ENCODE results near the gene PDPK1. TPM values are rescaled to one million over a fixed set of nuclear protein-coding genes. Genes with fewer than 3 reads are reported as not detected.

Gene PDPK1
- total RNA-seq (10 to 100 TPM; 61.2 to 71.3 TPM), polyA plus RNA-seq (10 to 100 TPM; 26.4 to 42.1 TPM)

DNA sequence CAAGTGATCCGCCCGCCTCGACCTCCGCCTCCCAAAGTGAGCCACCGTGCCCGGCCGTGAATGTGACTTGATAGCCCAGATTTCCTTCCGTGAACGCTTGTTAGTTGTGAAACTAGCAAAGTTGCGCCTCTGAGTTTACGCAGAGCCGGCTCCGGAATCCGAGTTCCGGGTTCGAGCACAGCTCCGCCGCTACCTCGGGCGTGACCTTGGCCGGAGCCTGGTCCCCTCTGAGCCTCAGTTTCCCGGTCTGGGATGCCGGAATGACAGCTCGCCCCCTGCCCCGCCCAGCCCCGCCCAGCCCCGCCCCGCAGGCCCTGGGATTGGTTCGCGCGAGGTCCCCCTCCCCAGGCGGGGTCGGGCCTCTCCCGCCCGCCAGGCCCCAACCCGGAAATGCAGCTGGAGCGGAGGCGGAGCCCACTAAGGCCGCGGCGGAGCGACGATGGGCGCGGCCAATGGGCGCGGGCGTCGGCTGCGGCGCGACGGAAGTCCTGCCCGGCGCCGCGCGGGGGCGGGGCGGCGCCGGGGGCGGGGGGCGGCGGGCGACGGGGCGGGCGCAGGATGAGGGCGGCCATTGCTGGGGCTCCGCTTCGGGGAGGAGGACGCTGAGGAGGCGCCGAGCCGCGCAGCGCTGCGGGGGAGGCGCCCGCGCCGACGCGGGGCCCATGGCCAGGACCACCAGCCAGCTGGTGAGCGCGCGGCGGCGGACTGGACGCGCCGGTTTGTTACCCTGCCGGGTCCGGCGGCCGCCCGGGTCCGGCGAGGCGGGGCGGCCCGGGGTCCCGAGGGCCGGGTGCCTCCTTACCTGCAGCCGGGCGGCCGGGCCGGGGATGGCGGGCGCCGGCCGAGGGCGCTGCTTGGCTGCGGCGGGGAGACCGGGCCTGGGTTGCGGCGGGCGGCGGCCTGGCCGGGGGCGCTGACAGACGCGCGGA is at the start of gene PDPK1:
Gene PDPK1, plus strand, starts transcription at position 571 of the 929 bp plus-strand sequence. Its CDS starts 92 bp downstream, at position 663.
- Histone ChIP-seq H3K4me1 (ENCODE audit: insufficient read depth, low read length) (peaks cover 37% of the 10 kb centered on the region), H3K36me3 (ENCODE audit: insufficient read depth, low read length) (no peaks in the 10 kb centered on the region), H3K9me3 (ENCODE audit: control insufficient read depth in 1 of 2, low read length in 2 of 2) (no peaks in the 10 kb centered on the region), H3K27ac (ENCODE audit: low read depth, low read length) (peak within 1 kb of the TSS; percentile 64), H3K27me3 (ENCODE audit: insufficient read depth, low read length) (no peaks in the 10 kb centered on the region), H3K4me3 (ENCODE audit: low read length in 2 of 2) (peak within 1 kb of the TSS; percentile 63 to 65)
- Mint-ChIP-seq H3K27ac (peak within 1 kb of the TSS; percentile 74 to 96 (median 92)), H3K4me1 (peaks cover 27 to 66% (median 46%) of the 10 kb centered on the region in 4 donors), H3K27me3 (peaks cover 0 to 2% of the 10 kb centered on the region in 2 donors), H3K9me3 (peaks cover 0 to 3% (median 0%) of the 10 kb centered on the region in 8 donors), H3K4me3 (peak within 1 kb of the TSS; percentile 78 to 92 (median 88)), H3K36me3 (peaks cover 3 to 20% of the 10 kb centered on the region in 2 donors)
- ChIA-PET POLR2A (ENCODE audit: partially characterized antibody) (interaction anchor here (0.8 to 3.5 kb wide), 9 partner anchors 17 to 577 kb away, joined by 3 to 38 read pairs (median 4); partner anchors contain the start of genes AMDHD2, ATP6V0C, KCTD5 and PGP), CTCF (ENCODE audit: partially characterized antibody) (interaction anchor here (1.1 kb wide), 1 partner anchor 397 kb away, joined by 3 read pairs; no protein-coding TSS in a partner anchor)
- DNase-seq, result peak; percentile 93 to 97 (median 96)
- intact Hi-C loops (cut with micrococcal nuclease), result loop anchor here (1.0 to 10.0 kb wide), 2 partner anchors 24 to 237 kb away; partner anchors contain the start of genes ATP6V0C and ELOB

DNA sequence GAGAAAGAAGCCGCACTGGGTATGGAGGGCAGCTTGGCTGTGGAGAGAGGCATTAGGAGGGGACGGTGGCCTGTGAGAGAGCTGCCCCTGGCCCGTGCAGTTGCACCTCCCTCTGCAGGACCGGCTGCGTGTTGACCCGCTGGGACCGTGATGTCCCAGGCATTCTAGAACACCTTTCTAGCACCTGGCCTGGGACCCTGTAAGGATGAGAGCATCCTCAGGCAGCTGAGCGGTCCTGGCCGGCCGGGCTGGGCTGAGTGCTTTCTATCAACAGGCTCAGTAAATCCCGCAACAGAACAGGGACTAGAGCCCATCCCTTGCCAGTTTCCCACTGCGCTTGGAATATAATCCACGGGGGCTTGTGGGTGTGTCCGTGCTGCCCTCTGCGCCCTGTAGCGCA is 48.2 kb upstream of the PDPK1 start:
- no peak for DNase-seq
- H3K4me3 ChIP-seq (ENCODE audit: low read length in 2 of 2), result no peak overlapping the region
- peaks cover 14% of the 10 kb centered on the region for H3K4me1 ChIP-seq (ENCODE audit: insufficient read depth, low read length)
- Mint-ChIP-seq H3K4me1 (peaks cover 9 to 19% (median 13%) of the 10 kb centered on the region in 4 donors), H3K36me3 (peaks cover 0 to 1% of the 10 kb centered on the region in 2 donors), H3K4me3 (no peak overlapping the region), H3K9me3 (no peaks in the 10 kb centered on the region), H3K27me3 (no peaks in the 10 kb centered on the region), H3K27ac (no peak overlapping the region)
- no peaks in the 10 kb centered on the region for H3K9me3 ChIP-seq (ENCODE audit: control insufficient read depth in 1 of 2, low read length in 2 of 2)
- CTCF ChIA-PET (ENCODE audit: partially characterized antibody), result interaction anchor here (0.7 to 2.5 kb wide), 3 partner anchors 81 to 295 kb away, joined by 3 to 13 read pairs (median 4); no protein-coding TSS in a partner anchor
- H3K27me3 ChIP-seq (ENCODE audit: insufficient read depth, low read length), result no peaks in the 10 kb centered on the region
- POLR2A ChIA-PET (ENCODE audit: partially characterized antibody), result no interaction called here
- intact Hi-C loops (cut with micrococcal nuclease), result no loop called here
- no peak overlapping the region for H3K27ac ChIP-seq (ENCODE audit: low read depth, low read length)
- no peaks in the 10 kb centered on the region for H3K36me3 ChIP-seq (ENCODE audit: insufficient read depth, low read length)

GRCh38 chr16:2490190-2491105 is 47.4 kb upstream of the PDPK1 start:
- Histone ChIP-seq H3K4me1 (ENCODE audit: insufficient read depth, low read length) (peaks cover 14% of the 10 kb centered on the region), H3K4me3 (ENCODE audit: low read length in 2 of 2) (no peak overlapping the region), H3K9me3 (ENCODE audit: control insufficient read depth in 1 of 2, low read length in 2 of 2) (no peaks in the 10 kb centered on the region), H3K27me3 (ENCODE audit: insufficient read depth, low read length) (no peaks in the 10 kb centered on the region), H3K27ac (ENCODE audit: low read depth, low read length) (no peak overlapping the region), H3K36me3 (ENCODE audit: insufficient read depth, low read length) (no peaks in the 10 kb centered on the region)
- intact Hi-C loops (cut with micrococcal nuclease), result no loop called here
- Mint-ChIP-seq H3K4me3 (no peak overlapping the region), H3K36me3 (peaks cover 0 to 1% of the 10 kb centered on the region in 2 donors), H3K27me3 (no peaks in the 10 kb centered on the region), H3K9me3 (no peaks in the 10 kb centered on the region), H3K4me1 (peaks cover 9 to 19% (median 11%) of the 10 kb centered on the region in 4 donors), H3K27ac (no peak overlapping the region)
- CTCF ChIA-PET (ENCODE audit: partially characterized antibody), result interaction anchor here (1.9 kb wide), 1 partner anchor 11 kb away, joined by 4 read pairs; no protein-coding TSS in a partner anchor
- POLR2A ChIA-PET (ENCODE audit: partially characterized antibody), result interaction anchor here (0.6 kb wide), 1 partner anchor 276 kb away, joined by 4 read pairs; the partner anchor contains the start of gene PGP
- no peak for DNase-seq

GRCh38 chr16:2492292-2492691 is 45.5 kb upstream of the PDPK1 start:
- H3K4me1 ChIP-seq (ENCODE audit: insufficient read depth, low read length), result peaks cover 5% of the 10 kb centered on the region
- no peaks in the 10 kb centered on the region for H3K27me3 ChIP-seq (ENCODE audit: insufficient read depth, low read length)
- H3K36me3 Mint-ChIP-seq, result peaks cover 0 to 1% of the 10 kb centered on the region in 2 donors
- H3K27ac ChIP-seq (ENCODE audit: low read depth, low read length), result no peak overlapping the region
- ChIA-PET POLR2A (ENCODE audit: partially characterized antibody) (no interaction called here), CTCF (ENCODE audit: partially characterized antibody) (interaction anchor here (1.9 kb wide), 1 partner anchor 9 kb away, joined by 4 read pairs; no protein-coding TSS in a partner anchor)
- H3K4me1 Mint-ChIP-seq, result peaks cover 3 to 7% (median 3%) of the 10 kb centered on the region in 4 donors
- H3K27ac Mint-ChIP-seq, result no peak overlapping the region
- H3K4me3 ChIP-seq (ENCODE audit: low read length in 2 of 2), result no peak overlapping the region
- intact Hi-C loops (cut with micrococcal nuclease), result no loop called here
- H3K27me3 Mint-ChIP-seq, result no peaks in the 10 kb centered on the region
- H3K36me3 ChIP-seq (ENCODE audit: insufficient read depth, low read length), result no peaks in the 10 kb centered on the region
- DNase-seq, result no peak
- no peak overlapping the region for H3K4me3 Mint-ChIP-seq
- no peaks in the 10 kb centered on the region for H3K9me3 ChIP-seq (ENCODE audit: control insufficient read depth in 1 of 2, low read length in 2 of 2)
- no peaks in the 10 kb centered on the region for H3K9me3 Mint-ChIP-seq

- Mint-ChIP-seq H3K4me1 (no peaks in the 10 kb centered on the region), H3K27ac (no peak overlapping the region), H3K36me3 (peaks cover 6% of the 10 kb centered on the region in 2 donors), H3K4me3 (no peak overlapping the region), H3K27me3 (no peaks in the 10 kb centered on the region), H3K9me3 (no peaks in the 10 kb centered on the region)
- Histone ChIP-seq H3K27ac (ENCODE audit: low read depth, low read length) (no peak overlapping the region), H3K4me3 (ENCODE audit: low read length in 2 of 2) (no peak overlapping the region), H3K4me1 (ENCODE audit: insufficient read depth, low read length) (no peaks in the 10 kb centered on the region), H3K36me3 (ENCODE audit: insufficient read depth, low read length) (no peaks in the 10 kb centered on the region), H3K9me3 (ENCODE audit: control insufficient read depth in 1 of 2, low read length in 2 of 2) (no peaks in the 10 kb centered on the region), H3K27me3 (ENCODE audit: insufficient read depth, low read length) (no peaks in the 10 kb centered on the region)
- intact Hi-C loops (cut with micrococcal nuclease), result no loop called here
- ChIA-PET POLR2A (ENCODE audit: partially characterized antibody) (no interaction called here), CTCF (ENCODE audit: partially characterized antibody) (interaction anchor here (0.8 kb wide), 1 partner anchor 9 kb away, joined by 3 read pairs; no protein-coding TSS in a partner anchor)
- DNase-seq, result peak in 1 of 5 donors; percentile 2
These were observed 44.2 kb upstream of the PDPK1 start for GRCh38 chr16:2493605-2494004.

DNA sequence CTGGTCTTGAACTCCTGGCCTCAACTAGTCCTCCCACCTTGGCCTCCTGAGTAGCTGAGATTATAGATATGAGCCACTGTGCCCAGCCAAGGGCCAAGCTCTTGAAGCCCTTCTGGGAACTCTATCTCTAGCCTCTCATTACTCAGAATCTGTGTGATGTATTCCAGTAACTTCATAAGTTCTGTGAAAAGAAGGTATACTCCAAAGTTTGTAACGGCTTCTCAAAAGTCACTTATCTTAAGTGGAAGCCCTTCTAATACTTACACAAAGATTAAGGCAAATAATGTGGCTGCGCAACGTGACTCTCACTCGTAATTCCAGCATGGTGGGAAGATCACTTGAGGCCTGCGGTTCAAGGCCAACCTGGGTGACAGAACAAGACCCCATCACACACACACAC is 43.2 kb upstream of the PDPK1 start:
- Histone ChIP-seq H3K27me3 (ENCODE audit: insufficient read depth, low read length) (no peaks in the 10 kb centered on the region), H3K36me3 (ENCODE audit: insufficient read depth, low read length) (no peaks in the 10 kb centered on the region), H3K9me3 (ENCODE audit: control insufficient read depth in 1 of 2, low read length in 2 of 2) (no peaks in the 10 kb centered on the region), H3K4me3 (ENCODE audit: low read length in 2 of 2) (no peak overlapping the region), H3K27ac (ENCODE audit: low read depth, low read length) (no peak overlapping the region), H3K4me1 (ENCODE audit: insufficient read depth, low read length) (no peaks in the 10 kb centered on the region)
- Mint-ChIP-seq H3K4me1 (no peaks in the 10 kb centered on the region), H3K27ac (no peak overlapping the region), H3K4me3 (no peak overlapping the region), H3K27me3 (no peaks in the 10 kb centered on the region), H3K36me3 (peaks cover 6% of the 10 kb centered on the region in 2 donors), H3K9me3 (no peaks in the 10 kb centered on the region)
- intact Hi-C loops (cut with micrococcal nuclease), result no loop called here
- ChIA-PET CTCF (ENCODE audit: partially characterized antibody) (no interaction called here), POLR2A (ENCODE audit: partially characterized antibody) (no interaction called here)
- no peak for DNase-seq
